Measurements from ENCODE around the gene TMEM219. TPM values are rescaled to one million over a fixed set of nuclear protein-coding genes. Genes with fewer than 3 reads are reported as not detected.

Gene TMEM219
- total and polyA plus RNA-seq, 8 donors = 58.3 to 114 (median 72.9) TPM

DNA sequence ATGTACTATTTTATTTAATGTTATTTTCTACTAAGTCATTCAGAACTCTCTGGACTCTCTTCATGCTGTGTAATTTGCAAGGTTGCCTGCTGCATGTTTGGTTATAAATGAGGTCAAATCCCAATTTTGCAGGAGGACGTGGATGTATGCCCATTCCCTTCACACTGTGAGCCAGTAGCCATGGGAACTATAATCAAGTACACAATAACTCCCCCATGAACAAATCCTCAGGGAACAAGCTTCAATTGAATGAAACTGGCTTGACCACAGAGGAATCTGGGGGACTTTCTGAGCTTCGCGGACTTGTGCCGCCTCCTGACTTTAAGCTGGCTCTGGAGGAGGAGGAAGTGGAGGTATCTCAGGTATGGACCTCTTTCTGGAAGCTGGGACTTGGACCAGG, 21.2 kb upstream of the TMEM219 start:
- TF ChIP-seq, protein P1, sequence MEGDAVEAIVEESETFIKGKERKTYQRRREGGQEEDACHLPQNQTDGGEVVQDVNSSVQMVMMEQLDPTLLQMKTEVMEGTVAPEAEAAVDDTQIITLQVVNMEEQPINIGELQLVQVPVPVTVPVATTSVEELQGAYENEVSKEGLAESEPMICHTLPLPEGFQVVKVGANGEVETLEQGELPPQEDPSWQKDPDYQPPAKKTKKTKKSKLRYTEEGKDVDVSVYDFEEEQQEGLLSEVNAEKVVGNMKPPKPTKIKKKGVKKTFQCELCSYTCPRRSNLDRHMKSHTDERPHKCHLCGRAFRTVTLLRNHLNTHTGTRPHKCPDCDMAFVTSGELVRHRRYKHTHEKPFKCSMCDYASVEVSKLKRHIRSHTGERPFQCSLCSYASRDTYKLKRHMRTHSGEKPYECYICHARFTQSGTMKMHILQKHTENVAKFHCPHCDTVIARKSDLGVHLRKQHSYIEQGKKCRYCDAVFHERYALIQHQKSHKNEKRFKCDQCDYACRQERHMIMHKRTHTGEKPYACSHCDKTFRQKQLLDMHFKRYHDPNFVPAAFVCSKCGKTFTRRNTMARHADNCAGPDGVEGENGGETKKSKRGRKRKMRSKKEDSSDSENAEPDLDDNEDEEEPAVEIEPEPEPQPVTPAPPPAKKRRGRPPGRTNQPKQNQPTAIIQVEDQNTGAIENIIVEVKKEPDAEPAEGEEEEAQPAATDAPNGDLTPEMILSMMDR (IDR thresholded peaks at IDR 0.05) = no peak
- Histone ChIP-seq H3K9me3 (no peaks in the 10 kb centered on the region), H3K27ac (no peak overlapping the region), H3K4me1 (no peaks in the 10 kb centered on the region), H3K27me3 (no peaks in the 10 kb centered on the region), H3K36me3 (no peaks in the 10 kb centered on the region), H3K4me3 (no peak overlapping the region)
- FAIRE-seq (no peak), DNase-seq (no peak), ATAC-seq (no peak)
- intact Hi-C loops (cut with DNase I) = no loop called here
- 44 to 49% methylated on average over 4 of the region's 4 CpGs for WGBS, 2 donors

DNA sequence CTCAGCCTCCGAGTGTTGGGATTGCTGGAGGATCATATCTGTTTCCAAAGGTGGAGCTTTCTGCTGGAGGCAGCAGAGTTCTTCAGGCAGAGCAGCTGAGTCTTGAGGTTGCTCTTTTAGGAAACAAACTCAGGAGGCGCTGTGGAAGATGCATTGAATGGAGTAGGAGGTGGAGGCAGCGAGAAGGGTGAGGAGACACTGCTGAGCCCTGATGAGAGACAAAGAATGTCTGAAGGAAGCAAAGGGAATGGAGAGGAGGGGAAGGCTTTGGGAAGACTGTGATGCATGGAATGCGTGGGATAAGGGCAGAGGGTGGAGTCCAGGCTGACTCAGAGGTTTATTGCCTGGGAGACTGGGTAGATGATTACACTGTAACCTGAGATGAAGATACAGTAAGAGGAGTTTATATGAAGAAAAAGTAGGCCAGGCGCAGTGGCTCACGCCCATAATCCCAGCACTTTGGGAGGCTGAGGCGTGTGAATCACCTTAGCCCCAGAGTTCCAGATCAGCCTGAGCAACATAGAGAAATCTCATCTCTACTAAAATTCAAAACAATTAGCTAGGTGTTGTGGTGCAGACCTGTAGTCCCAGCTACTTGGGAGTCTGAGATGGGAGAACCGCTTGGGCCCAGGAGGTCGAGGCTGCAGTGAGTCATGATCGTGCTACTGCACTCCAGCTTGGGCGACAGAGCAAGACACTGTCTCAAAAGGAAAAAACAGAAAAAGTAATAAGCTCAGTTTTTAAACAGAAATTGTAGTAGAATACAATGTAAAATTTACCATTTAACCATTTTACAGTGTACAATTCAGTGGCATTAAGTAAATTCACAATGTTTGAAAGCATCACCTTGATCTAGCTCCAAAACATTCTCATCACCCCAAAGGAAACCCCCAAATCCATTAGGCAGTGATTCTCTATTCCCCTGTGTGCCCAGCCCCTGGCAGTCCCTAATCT, 17.8 kb upstream of the TMEM219 start:
- TF ChIP-seq, protein P1 (IDR thresholded peaks at IDR 0.05) = no peak
- H3K9me3 ChIP-seq = no peaks in the 10 kb centered on the region
- no peaks in the 10 kb centered on the region for H3K36me3 ChIP-seq
- H3K4me3 ChIP-seq = no peak overlapping the region
- 51 to 57% methylated on average over 11 of the region's 11 CpGs for WGBS, 2 donors
- no peaks in the 10 kb centered on the region for H3K27me3 ChIP-seq
- DNase-seq (peak in 4 of 6 donors; percentile 34 to 67 (median 43)), ATAC-seq (peak; percentile 96 to 98 (median 96)), FAIRE-seq (no peak)
- intact Hi-C loops (cut with DNase I) = no loop called here
- no peaks in the 10 kb centered on the region for H3K4me1 ChIP-seq
- peak overlapping the region; percentile 34 to 73 (median 42) for H3K27ac ChIP-seq

DNA sequence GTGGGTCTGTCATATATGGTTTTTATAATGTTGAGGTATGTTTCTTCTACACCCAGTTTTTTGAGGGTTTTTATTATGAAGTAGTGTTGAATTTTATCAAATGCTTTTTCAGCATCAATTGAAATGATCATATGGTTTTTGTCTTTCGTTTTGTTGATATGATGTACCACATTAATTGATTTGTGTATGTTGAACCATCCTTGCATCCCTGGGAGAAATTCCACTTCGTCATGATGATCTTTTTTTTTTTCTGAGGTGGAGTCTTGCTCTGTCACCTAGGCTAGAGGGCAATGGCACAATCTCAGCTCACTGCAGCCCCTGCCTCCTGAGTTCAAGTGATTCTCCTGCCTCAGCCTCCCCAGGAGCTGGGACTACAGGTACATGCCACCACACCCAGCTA, 14.0 kb upstream of the TMEM219 start:
- H3K4me1 ChIP-seq = no peaks in the 10 kb centered on the region
- intact Hi-C loops (cut with DNase I) = no loop called here
- DNase-seq (no peak), ATAC-seq (no peak), FAIRE-seq (no peak)
- no peak overlapping the region for H3K27ac ChIP-seq
- H3K36me3 ChIP-seq = no peaks in the 10 kb centered on the region
- no peaks in the 10 kb centered on the region for H3K9me3 ChIP-seq
- no peak overlapping the region for H3K4me3 ChIP-seq
- TF ChIP-seq, protein P1 (IDR thresholded peaks at IDR 0.05) = no peak
- H3K27me3 ChIP-seq = no peaks in the 10 kb centered on the region
- 73 to 85% methylated on average over 2 of the region's 2 CpGs for WGBS, 2 donors

DNA sequence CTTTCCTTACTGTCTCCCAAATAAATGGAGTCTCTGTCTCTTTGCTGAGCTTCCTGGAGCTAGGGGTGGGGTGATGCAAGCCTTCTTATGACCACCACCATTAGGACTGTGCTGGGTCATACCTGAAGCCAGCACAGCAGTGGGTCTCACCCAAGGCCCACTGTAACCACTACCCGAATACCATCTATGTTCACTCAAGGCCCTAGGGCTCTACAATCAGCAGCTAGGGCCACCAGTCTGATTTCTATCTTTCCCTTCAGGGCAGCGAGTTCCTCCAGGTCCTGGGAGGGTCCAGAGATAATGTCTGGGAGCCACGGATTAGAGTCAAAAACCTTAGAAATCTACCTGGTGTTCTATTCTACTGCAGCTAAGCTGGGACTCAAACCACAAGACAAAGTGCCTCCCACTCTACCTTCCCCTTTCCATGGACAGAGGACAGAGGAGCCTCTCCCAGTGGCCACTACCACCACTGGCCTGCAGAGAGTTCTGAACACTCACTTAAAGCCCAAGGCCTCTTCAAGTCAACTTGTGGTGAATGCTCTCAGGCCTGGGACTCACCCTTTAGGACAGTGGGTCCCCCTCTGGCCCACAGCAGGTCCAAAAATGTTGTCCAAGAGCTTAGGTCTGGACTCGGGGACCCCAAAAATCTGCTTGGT, 10.9 kb upstream of the TMEM219 start:
- no peak for FAIRE-seq
- Histone ChIP-seq H3K36me3 (no peaks in the 10 kb centered on the region), H3K4me3 (no peak overlapping the region), H3K27me3 (no peaks in the 10 kb centered on the region), H3K4me1 (no peaks in the 10 kb centered on the region), H3K27ac (no peak overlapping the region), H3K9me3 (no peaks in the 10 kb centered on the region)
- WGBS, 2 donors = 81 to 89% methylated on average over 4 of the region's 4 CpGs
- intact Hi-C loops (cut with DNase I) = no loop called here
- TF ChIP-seq, protein P1 (IDR thresholded peaks at IDR 0.05) = no peak
- no peak for ATAC-seq
- DNase-seq = no peak

Data from pancreas (tissue), 10 donors.